B cell (primary cell): ENCODE data around the gene POLD4. TPM values are rescaled to one million over a fixed set of nuclear protein-coding genes. Genes with fewer than 3 reads are reported as not detected.
A peak's percentile ranks its signal among the peaks of the same experiment; 100 is the strongest.

Experiments
- ATAC-seq: fragments of 200-7000 bp; cut with Tn5 transposase; one replicate; pipeline ENCODE4 v1.10.0; 2021; ENCODE audit warnings: low read depth, mild to moderate bottlenecking, moderate number of reproducible peaks, moderate library complexity
- CTCF ChIA-PET: fragments of 350-600 bp; sonication (Branson Sonifier 250); formaldehyde crosslinking; loops from one replicate; lab custom pipeline; 2021; ENCODE audit warnings: antibody characterized with exemption, inconsistent platforms; lab: Charles Lee
- POLR2A ChIA-PET: fragments of 350-600 bp; sonication (Branson Sonifier 250); formaldehyde crosslinking; loops from one replicate; lab custom pipeline; 2021; ENCODE audit warnings: antibody characterized with exemption; lab: Charles Lee
- DNase-seq: peaks from one replicate; pipeline ENCODE4 v3.0.0; 2013
- H2AFZ ChIP-seq: 2 replicates; pipeline ENCODE4 v1.6.1; 2012; ENCODE audit warnings: mild to moderate bottlenecking, low read depth, low read length; ENCODE audit not compliant: insufficient read depth, poor library complexity, severe bottlenecking
- H3K27ac ChIP-seq, 2 donors: 1 replicate in 1 of 2; 2 replicates in 1 of 2; pipeline ENCODE4 v1.5.1; 2012 to 2013; ENCODE audit warnings: low read length in 2 of 2, mild to moderate bottlenecking in 2 of 2, moderate library complexity in 1 of 2
- H3K27me3 ChIP-seq, 4 experiments: fragments of 200-600 bp in 1 of 4; sonication (generic) in 1 of 4; replicated peaks in 1 of 4; 1 replicate in 2 of 4; 2 replicates in 2 of 4; pipeline versions ENCODE4 v1.6.1 to v1.7.0; 2013 to 2016; ENCODE audit warnings: low read length in 3 of 4, mild to moderate bottlenecking in 2 of 4, mixed read lengths in 1 of 4, moderate library complexity in 1 of 4; ENCODE audit not compliant: insufficient read depth in 4 of 4, control insufficient read depth in 3 of 4; ENCODE audit errors: control extremely low read depth in 1 of 4
- H3K36me3 ChIP-seq, 2 experiments: replicated peaks in 1 of 2; 1 replicate in 1 of 2; 2 replicates in 1 of 2; pipeline versions ENCODE4 v1.6.1 to v1.7.1; 2013; ENCODE audit warnings: low read length in 1 of 2; ENCODE audit not compliant: insufficient read depth in 2 of 2, control insufficient read depth in 1 of 2; ENCODE audit errors: control extremely low read depth in 1 of 2, extremely low read depth in 1 of 2
- H3K4me1 ChIP-seq, 2 donors: fragments of 200-600 bp in 1 of 2; sonication (generic) in 1 of 2; 1 replicate in 1 of 2; 2 replicates in 1 of 2; pipeline versions ENCODE4 v1.5.1 to v1.6.1; 2013 to 2017; ENCODE audit warnings: low read length in 2 of 2; ENCODE audit not compliant: control insufficient read depth in 2 of 2, insufficient read depth in 2 of 2
- H3K4me2 ChIP-seq: replicated peaks from 2 replicates; pipeline ENCODE3; 2012; ENCODE audit warnings: mild to moderate bottlenecking, low read depth, low read length; ENCODE audit not compliant: poor library complexity, severe bottlenecking
- H3K4me3 ChIP-seq, 5 experiments: fragments of 200-600 bp in 1 of 5; sonication (generic) in 1 of 5; 1 replicate in 3 of 5; 2 replicates in 2 of 5; pipeline versions ENCODE4 v1.5.1 to v1.7.0; 2011 to 2016; ENCODE audit warnings: low read length in 4 of 5, mild to moderate bottlenecking in 4 of 5, low read depth in 2 of 5, control low read depth in 1 of 5, moderate library complexity in 1 of 5; ENCODE audit not compliant: insufficient read depth in 1 of 5; ENCODE audit errors: control extremely low read depth in 1 of 5, extremely low read depth in 1 of 5
- H3K79me2 ChIP-seq: fragments of 200-600 bp; sonication (generic); one replicate; pipeline ENCODE4 v1.6.0; 2016; ENCODE audit warnings: low read length; ENCODE audit not compliant: control insufficient read depth, insufficient read depth
- H3K9ac ChIP-seq: fragments of 200-600 bp; sonication (generic); 2 replicates; pipeline ENCODE4 v1.6.1; 2017; ENCODE audit warnings: mild to moderate bottlenecking, low read length, moderate library complexity
- H3K9me3 ChIP-seq, 3 donors: one replicate each; pipeline versions ENCODE4 v1.6.1 to v1.7.1; 2013; ENCODE audit warnings: low read length in 2 of 3; ENCODE audit not compliant: control insufficient read depth in 2 of 3, insufficient read depth in 1 of 3; ENCODE audit errors: control extremely low read depth in 1 of 3
- H4K20me1 ChIP-seq: 2 replicates; pipeline ENCODE4 v1.6.0; 2012; ENCODE audit warnings: mild to moderate bottlenecking, low read length; ENCODE audit not compliant: insufficient read depth, control insufficient read depth, poor library complexity, severe bottlenecking
- H3K27ac Mint-ChIP-seq: one replicate; pipeline ENCODE4 v1.8.0; 2021; ENCODE audit warnings: mixed read lengths
- H3K27me3 Mint-ChIP-seq: one replicate; pipeline ENCODE4 v1.8.0; 2021; ENCODE audit warnings: mixed read lengths
- H3K4me1 Mint-ChIP-seq: one replicate; pipeline ENCODE4 v1.8.0; 2021; ENCODE audit warnings: mixed read lengths
- H3K4me3 Mint-ChIP-seq: one replicate; pipeline ENCODE4 v1.8.0; 2021; ENCODE audit warnings: mixed read lengths
- H3K9me3 Mint-ChIP-seq: one replicate; pipeline ENCODE4 v1.8.0; 2022; ENCODE audit warnings: mixed read lengths; ENCODE audit not compliant: insufficient read depth
- CTCF ChIP-seq: fragments of 200-600 bp; IDR thresholded peaks from one replicate; pipeline ENCODE4 v1.8.0; 2022; ENCODE audit warnings: antibody characterized with exemption, mild to moderate bottlenecking
- EZH2 ChIP-seq: IDR thresholded peaks from 2 replicates; pipeline ENCODE4 v1.6.1; 2012; ENCODE audit warnings: borderline replicate concordance, low read depth, mild to moderate bottlenecking, moderate library complexity, low read length; ENCODE audit not compliant: insufficient read depth, poor library complexity, severe bottlenecking
- WGBS: methylation state at CpG from one replicate; pipeline ENCODE4 v1.1.5; 2013; ENCODE audit warnings: missing lambda C conversion rate; ENCODE audit not compliant: insufficient coverage; 5-methylcytosine and 5-hydroxymethylcytosine counted together
- intact Hi-C: fragments of 100-400 bp; cut with micrococcal nuclease; formaldehyde crosslinking; loops from one replicate; pipeline ENCODE4 v1.10.0; 2022
- polyA plus RNA-seq: library from polyadenylated mRNA; depleted of rRNA; stranded (reverse); fragments of >200 nt; gene quantifications from 2 replicates; pipeline ENCODE4 v1.2.3, GENCODE V29; 2012
- total RNA-seq, 2 donors: library from RNA; stranded (reverse); fragments of 120-200 nt in 1 of 2; gene quantifications; 1 replicate in 1 of 2; 2 replicates in 1 of 2; pipeline versions ENCODE4 v1.2.3 to v1.2.4, GENCODE V29; 2013 to 2022

Gene POLD4
- total and polyA plus RNA-seq, 2 donors (not counting 1 experiment from before 2014, with no cell fraction given): 210 to 559 TPM

- ChIA-PET POLR2A (interaction anchor here (1.1 to 2.1 kb wide), 3 partner anchors 20 to 32 kb away, joined by 3 to 8 read pairs (median 3); partner anchors contain the start of gene RPS6KB2), CTCF (interaction anchor here (1.2 to 1.8 kb wide), 5 partner anchors 14 to 134 kb away, joined by 3 to 6 read pairs (median 4); no protein-coding TSS in a partner anchor)
- Histone ChIP-seq H3K79me2 (peaks cover 55% of the 10 kb centered on the region), H3K4me2 (peak overlapping the region; percentile 26), H3K9ac (no peak overlapping the region), H3K4me3 (no peak overlapping the region), H2AFZ (no peak overlapping the region), H3K9me3 (peaks cover 0 to 2% (median 0%) of the 10 kb centered on the region in 3 donors), H4K20me1 (peaks cover 73% of the 10 kb centered on the region), H3K27me3 (no peaks in the 10 kb centered on the region), H3K4me1 (peaks cover 23 to 44% of the 10 kb centered on the region in 2 donors), H3K27ac (peak overlapping the region in 1 of 2 donors; percentile 63), H3K36me3 (peaks cover 2 to 49% of the 10 kb centered on the region in 2 experiments)
- H3K27ac Mint-ChIP-seq: peak overlapping the region; percentile 79
- DNase-seq (no peak), ATAC-seq (no peak)
- peaks cover 50% of the 10 kb centered on the region for H3K4me1 Mint-ChIP-seq
- no peak for TF ChIP-seq CTCF
- no peak for TF ChIP-seq EZH2
- H3K9me3 Mint-ChIP-seq: no peaks in the 10 kb centered on the region
- H3K4me3 Mint-ChIP-seq: peak overlapping the region; percentile 6
- WGBS: 13% methylated on average over 9 of the region's 13 CpGs
- intact Hi-C loops: no loop called here
- no peaks in the 10 kb centered on the region for H3K27me3 Mint-ChIP-seq
These were observed 43.4 kb upstream of the POLD4 start for GRCh38 chr11:67396587-67397389.

- Histone ChIP-seq H3K4me1 (peaks cover 24 to 47% of the 10 kb centered on the region in 2 donors), H3K79me2 (peaks cover 56% of the 10 kb centered on the region), H4K20me1 (peaks cover 73% of the 10 kb centered on the region), H3K27me3 (no peaks in the 10 kb centered on the region), H3K9ac (no peak overlapping the region), H3K4me3 (no peak overlapping the region), H3K27ac (peak overlapping the region in 1 of 2 donors; percentile 63), H3K36me3 (peaks cover 2 to 49% of the 10 kb centered on the region in 2 experiments), H3K4me2 (no peak overlapping the region), H2AFZ (no peak overlapping the region), H3K9me3 (peaks cover 0 to 2% (median 0%) of the 10 kb centered on the region in 3 donors)
- 97% methylated on average over 7 of the region's 7 CpGs for WGBS
- Mint-ChIP-seq H3K27me3 (no peaks in the 10 kb centered on the region), H3K27ac (peak overlapping the region; percentile 74), H3K9me3 (no peaks in the 10 kb centered on the region), H3K4me3 (no peak overlapping the region), H3K4me1 (peaks cover 53% of the 10 kb centered on the region)
- POLR2A ChIA-PET: interaction anchor here (2.1 kb wide), 1 partner anchor 24 kb away, joined by 8 read pairs; no protein-coding TSS in a partner anchor
- DNase-seq: no peak
- no peak for ATAC-seq
- intact Hi-C loops: no loop called here
- CTCF ChIA-PET: interaction anchor here (1.2 to 1.4 kb wide), 2 partner anchors 110 to 134 kb away, joined by 3 to 4 read pairs; no protein-coding TSS in a partner anchor
- TF ChIP-seq EZH2 (no peak), CTCF (no peak)
These were observed 42.9 kb upstream of the POLD4 start for GRCh38 chr11:67396259-67396581.
